Upper lobe of left lung (tissue), 4 donors: ENCODE data around the gene EPHA4.

Source experiments
- CTCF ChIP-seq, 6 experiments: fragments of 450-650 bp in 4 of 6; fragments of 200-600 bp in 2 of 6; sonication (generic) in 2 of 6; IDR thresholded peaks; one replicate each; pipeline ENCODE4 v1.5.1; 2016 to 2019; ENCODE audit warnings: antibody characterized with exemption in 6 of 6
- POLR2A ChIP-seq, 4 donors: fragments of 450-650 bp; IDR thresholded peaks; one replicate each; pipeline ENCODE4 v1.5.1; 2016 to 2017; ENCODE audit warnings: antibody characterized with exemption in 4 of 4, mild to moderate bottlenecking in 2 of 4

GRCh38 chr2:221495731-221496130 lies 76.4 kb downstream of the EPHA4 start:
- TF ChIP-seq CTCF (IDR thresholded peaks at IDR 0.05) (no peak), POLR2A (IDR thresholded peaks at IDR 0.05) (no peak)
